Measurements from ENCODE around the gene ATP5PB.

ATP5PB gene

DNA sequence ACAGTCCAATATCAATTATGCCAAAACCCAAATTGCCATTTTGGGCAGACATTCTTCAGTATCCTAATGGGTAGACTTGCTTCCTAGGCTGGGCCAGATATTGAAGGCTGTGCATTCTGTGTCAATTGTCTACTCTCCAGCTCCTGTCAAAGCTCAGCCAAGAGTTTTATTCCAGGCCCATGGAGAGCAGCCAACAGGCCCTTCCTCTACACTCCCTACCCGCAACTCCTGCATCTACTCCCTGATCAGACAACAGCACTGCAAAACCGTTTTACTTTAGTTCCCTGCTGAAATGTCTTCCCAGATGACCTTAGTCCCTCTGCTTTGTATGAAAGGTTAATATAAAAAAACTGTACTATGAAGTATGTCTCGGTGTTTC, 60.7 kb downstream of the ATP5PB start:
- DNase-seq, result no peak

DNA sequence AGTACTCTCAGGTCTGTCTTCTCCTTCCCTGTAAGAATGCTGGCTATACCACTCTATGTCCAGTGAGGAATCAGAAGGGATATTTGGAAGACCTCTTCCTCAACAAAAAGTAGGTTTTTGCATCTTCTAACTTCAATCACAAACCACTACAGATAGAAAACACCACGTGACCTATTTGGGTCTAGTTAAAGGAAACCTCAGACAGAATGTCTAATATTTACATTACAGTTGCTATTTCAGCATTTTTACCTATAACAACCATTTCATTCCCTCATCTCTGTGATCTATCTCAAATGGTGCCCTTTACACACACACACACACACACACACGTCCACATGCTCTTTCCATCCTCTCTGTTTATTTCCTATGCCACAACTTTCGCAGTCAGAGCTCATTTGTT, 62.1 kb downstream of the ATP5PB start:
- DNase-seq, result no peak
